ENCODE measurements around the gene GRM3. TPM values are rescaled to one million over a fixed set of nuclear protein-coding genes. Genes with fewer than 3 reads are reported as not detected.

Gene GRM3
- total RNA-seq, 1 experiment from 2014 or later, result not detected

DNA sequence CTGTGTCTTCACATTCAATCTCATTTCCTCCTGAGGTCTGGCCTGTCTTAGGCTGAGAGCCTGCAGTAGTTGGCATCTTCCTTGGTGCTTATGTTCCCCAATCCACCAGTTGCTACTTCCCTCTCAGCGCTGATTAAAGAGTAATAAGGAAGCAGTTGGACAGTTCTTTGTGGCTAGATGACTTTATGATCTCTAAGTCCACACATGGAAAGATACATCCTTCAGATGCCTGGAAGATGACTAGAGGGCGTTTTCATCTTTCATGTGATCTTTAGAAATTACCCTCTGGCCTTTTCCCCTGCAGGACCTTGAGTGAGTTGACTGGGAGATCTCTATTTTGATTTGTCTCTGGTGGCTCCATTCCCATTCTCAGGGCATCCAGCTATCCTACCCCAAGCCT, 204.5 kb downstream of the GRM3 start:
- no peak overlapping the region for H3K27ac ChIP-seq (ENCODE audit: low read length)
- BruUV-seq (replicated peaks), result no TSS peak
- H3F3A ChIP-seq (ENCODE audit: low read length, unreplicated experiment), result no peaks in the 10 kb centered on the region
- peaks cover 7% of the 10 kb centered on the region; the same call in 1 of the 2 replicates for H4K20me1 ChIP-seq (ENCODE audit: low read length)
- ChIA-PET POLR2A (ENCODE audit: unreplicated experiment) (no interaction called here), CTCF (no interaction called here)
- H3K9ac ChIP-seq (ENCODE audit: low read length), result no peak overlapping the region
- no peak overlapping the region for H2AFZ ChIP-seq (ENCODE audit: low read length)
- peaks cover 30% of the 10 kb centered on the region for H3K4me1 ChIP-seq (ENCODE audit: insufficient read depth, low read length)
- H3K79me2 ChIP-seq (ENCODE audit: low read length), result no peaks in the 10 kb centered on the region
- no peak for DNase-seq
- H3K4me2 ChIP-seq (ENCODE audit: low read length), result no peak overlapping the region
- no peak for ATAC-seq
- no peaks in the 10 kb centered on the region for H3K27me3 ChIP-seq (ENCODE audit: low read length)
- no peaks in the 10 kb centered on the region for H3K36me3 ChIP-seq (ENCODE audit: low read depth, low read length)
- intact Hi-C loops (cut with micrococcal nuclease), result no loop called here
- no peaks in the 10 kb centered on the region for H3K9me3 ChIP-seq (ENCODE audit: low read length)
- no peak overlapping the region for H3K4me3 ChIP-seq (ENCODE audit: low read length)
- H3K9me2 ChIP-seq (replicated peaks; ENCODE audit: low read length), result no peaks in the 10 kb centered on the region
- TF ChIP-seq, protein P1, sequence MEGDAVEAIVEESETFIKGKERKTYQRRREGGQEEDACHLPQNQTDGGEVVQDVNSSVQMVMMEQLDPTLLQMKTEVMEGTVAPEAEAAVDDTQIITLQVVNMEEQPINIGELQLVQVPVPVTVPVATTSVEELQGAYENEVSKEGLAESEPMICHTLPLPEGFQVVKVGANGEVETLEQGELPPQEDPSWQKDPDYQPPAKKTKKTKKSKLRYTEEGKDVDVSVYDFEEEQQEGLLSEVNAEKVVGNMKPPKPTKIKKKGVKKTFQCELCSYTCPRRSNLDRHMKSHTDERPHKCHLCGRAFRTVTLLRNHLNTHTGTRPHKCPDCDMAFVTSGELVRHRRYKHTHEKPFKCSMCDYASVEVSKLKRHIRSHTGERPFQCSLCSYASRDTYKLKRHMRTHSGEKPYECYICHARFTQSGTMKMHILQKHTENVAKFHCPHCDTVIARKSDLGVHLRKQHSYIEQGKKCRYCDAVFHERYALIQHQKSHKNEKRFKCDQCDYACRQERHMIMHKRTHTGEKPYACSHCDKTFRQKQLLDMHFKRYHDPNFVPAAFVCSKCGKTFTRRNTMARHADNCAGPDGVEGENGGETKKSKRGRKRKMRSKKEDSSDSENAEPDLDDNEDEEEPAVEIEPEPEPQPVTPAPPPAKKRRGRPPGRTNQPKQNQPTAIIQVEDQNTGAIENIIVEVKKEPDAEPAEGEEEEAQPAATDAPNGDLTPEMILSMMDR (conservative IDR thresholded peaks at IDR 0.05; ENCODE audit: low read depth, low read length), result no peak
- TF ChIP-seq EZH2 (IDR thresholded peaks at IDR 0.05; ENCODE audit: low read length, unreplicated experiment), result no peak
- no peak for TF ChIP-seq EZH2phosphoT487 (IDR thresholded peaks at IDR 0.05; ENCODE audit: borderline replicate concordance, low read length)

DNA sequence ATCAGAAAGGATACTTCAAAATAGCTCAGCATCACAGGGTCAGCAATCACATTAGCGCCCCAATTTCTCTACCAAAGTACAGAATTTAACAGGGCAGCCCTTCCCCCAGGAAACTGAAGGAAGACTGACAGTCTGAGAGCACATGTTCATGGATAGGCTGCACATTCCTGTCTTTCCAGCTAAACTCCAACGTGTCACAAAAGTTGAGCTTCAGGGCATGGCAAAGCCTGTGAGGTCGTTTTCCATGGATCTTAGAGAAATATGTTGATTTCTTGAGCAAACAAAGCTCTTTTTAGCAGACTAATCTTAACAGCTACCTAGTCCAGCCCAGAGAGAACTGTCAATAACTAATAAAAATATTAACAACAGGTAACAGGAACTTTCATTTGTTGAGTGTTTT, 207.9 kb downstream of the GRM3 start:
- H3K9ac ChIP-seq (ENCODE audit: low read length), result no peak overlapping the region
- H2AFZ ChIP-seq (ENCODE audit: low read length), result no peak overlapping the region
- BruUV-seq (replicated peaks), result no TSS peak
- intact Hi-C loops (cut with micrococcal nuclease), result no loop called here
- TF ChIP-seq, protein P1 (conservative IDR thresholded peaks at IDR 0.05; ENCODE audit: low read depth, low read length), result no peak
- no peak for TF ChIP-seq EZH2phosphoT487 (IDR thresholded peaks at IDR 0.05; ENCODE audit: borderline replicate concordance, low read length)
- no peak for TF ChIP-seq EZH2 (IDR thresholded peaks at IDR 0.05; ENCODE audit: low read length, unreplicated experiment)
- no peaks in the 10 kb centered on the region for H3F3A ChIP-seq (ENCODE audit: low read length, unreplicated experiment)
- no peaks in the 10 kb centered on the region for H3K9me2 ChIP-seq (replicated peaks; ENCODE audit: low read length)
- no peaks in the 10 kb centered on the region for H3K27me3 ChIP-seq (ENCODE audit: low read length)
- H3K9me3 ChIP-seq (ENCODE audit: low read length), result no peaks in the 10 kb centered on the region
- CTCF ChIA-PET, result no interaction called here
- no peak overlapping the region for H3K27ac ChIP-seq (ENCODE audit: low read length)
- no peak overlapping the region for H3K4me3 ChIP-seq (ENCODE audit: low read length)
- ATAC-seq, result no peak
- DNase-seq, result no peak
- peaks cover 3% of the 10 kb centered on the region; the same call in 1 of the 2 replicates for H4K20me1 ChIP-seq (ENCODE audit: low read length)
- POLR2A ChIA-PET (ENCODE audit: unreplicated experiment), result no interaction called here
- H3K4me2 ChIP-seq (ENCODE audit: low read length), result no peak overlapping the region
- H3K36me3 ChIP-seq (ENCODE audit: low read depth, low read length), result no peaks in the 10 kb centered on the region
- no peaks in the 10 kb centered on the region for H3K79me2 ChIP-seq (ENCODE audit: low read length)
- peaks cover 11% of the 10 kb centered on the region for H3K4me1 ChIP-seq (ENCODE audit: insufficient read depth, low read length)

DNA sequence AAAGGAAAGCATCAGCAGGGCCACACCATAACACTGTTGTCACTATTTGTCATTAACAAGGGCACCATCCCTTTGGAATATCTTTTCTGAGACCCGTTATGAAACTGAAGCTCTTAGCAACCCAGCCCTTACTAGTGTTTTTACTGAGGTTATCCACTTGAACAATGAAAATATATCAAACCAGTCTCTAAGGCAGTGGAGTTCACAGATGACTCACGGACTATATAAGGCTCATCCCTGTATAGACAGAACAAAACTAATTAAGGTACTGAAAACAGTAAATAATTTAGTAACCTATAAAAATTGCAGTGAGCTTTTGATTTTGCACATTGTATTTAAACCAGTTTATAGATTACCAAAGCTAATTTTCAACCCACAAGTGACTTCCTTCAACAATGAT, 219.7 kb downstream of the GRM3 start:
- intact Hi-C loops (cut with micrococcal nuclease), result no loop called here
- no peak overlapping the region for H3K4me2 ChIP-seq (ENCODE audit: low read length)
- H3F3A ChIP-seq (ENCODE audit: low read length, unreplicated experiment), result no peaks in the 10 kb centered on the region
- no peak overlapping the region for H3K27ac ChIP-seq (ENCODE audit: low read length)
- CTCF ChIA-PET, result no interaction called here
- no peaks in the 10 kb centered on the region for H3K9me3 ChIP-seq (ENCODE audit: low read length)
- no peaks in the 10 kb centered on the region for H4K20me1 ChIP-seq (ENCODE audit: low read length)
- no peaks in the 10 kb centered on the region for H3K27me3 ChIP-seq (ENCODE audit: low read length)
- POLR2A ChIA-PET (ENCODE audit: unreplicated experiment), result no interaction called here
- ATAC-seq, result no peak
- no TSS peak for BruUV-seq (replicated peaks)
- no peaks in the 10 kb centered on the region for H3K36me3 ChIP-seq (ENCODE audit: low read depth, low read length)
- H3K4me3 ChIP-seq (ENCODE audit: low read length), result no peak overlapping the region
- DNase-seq, result no peak
- TF ChIP-seq EZH2phosphoT487 (IDR thresholded peaks at IDR 0.05; ENCODE audit: borderline replicate concordance, low read length) (no peak), EZH2 (IDR thresholded peaks at IDR 0.05; ENCODE audit: low read length, unreplicated experiment) (no peak)
- TF ChIP-seq, protein P1 (conservative IDR thresholded peaks at IDR 0.05; ENCODE audit: low read depth, low read length), result no peak
- no peaks in the 10 kb centered on the region for H3K79me2 ChIP-seq (ENCODE audit: low read length)
- no peak overlapping the region for H2AFZ ChIP-seq (ENCODE audit: low read length)
- no peaks in the 10 kb centered on the region for H3K4me1 ChIP-seq (ENCODE audit: insufficient read depth, low read length)
- H3K9ac ChIP-seq (ENCODE audit: low read length), result no peak overlapping the region
- H3K9me2 ChIP-seq (replicated peaks; ENCODE audit: low read length), result no peaks in the 10 kb centered on the region
